ENCODE results near the gene AXIN1.

GRCh38 chr16:381012-381788, 28.7 kb upstream of the AXIN1 start:
- TF ChIP-seq POLR2AphosphoS5 (IDR thresholded peaks at IDR 0.05; ENCODE audit: low read depth, low read length) (no peak), POLR2A (IDR thresholded peaks at IDR 0.05; ENCODE audit: low read depth, low read length) (no peak)

All from GM12892 (cell line).